GM15510 (cell line): Measurements from ENCODE around the gene CORO2B.

Source experiments
- POLR2A ChIP-seq: IDR thresholded peaks from 3 replicates; pipeline ENCODE4 v1.6.1; 2011; ENCODE audit warnings: borderline replicate concordance; ENCODE audit not compliant: insufficient read length; ENCODE audit errors: extremely low read depth

The CORO2B gene

GRCh38 chr15:68550498-68551295 lies 28.1 kb upstream of the CORO2B start:
- no peak for TF ChIP-seq POLR2A

GRCh38 chr15:68551296-68551635 lies 27.5 kb upstream of the CORO2B start:
- TF ChIP-seq POLR2A, result no peak

GRCh38 chr15:68552344-68552743 lies 26.4 kb upstream of the CORO2B start:
- no peak for TF ChIP-seq POLR2A

- TF ChIP-seq POLR2A, result no peak
Observed at GRCh38 chr15:68552773-68553172, 26.0 kb upstream of the CORO2B start.

- no peak for TF ChIP-seq POLR2A
Observed at GRCh38 chr15:68553314-68553993, 25.3 kb upstream of the CORO2B start.

GRCh38 chr15:68553994-68554720 lies 24.6 kb upstream of the CORO2B start:
- no peak for TF ChIP-seq POLR2A

- TF ChIP-seq POLR2A, result no peak
Observed at GRCh38 chr15:68554721-68555678, 23.8 kb upstream of the CORO2B start.

GRCh38 chr15:68555679-68556037 lies 23.1 kb upstream of the CORO2B start:
- no peak for TF ChIP-seq POLR2A

GRCh38 chr15:68556139-68556990 lies 22.4 kb upstream of the CORO2B start:
- TF ChIP-seq POLR2A, result no peak

- no peak for TF ChIP-seq POLR2A
Observed at GRCh38 chr15:68557469-68558317, 21.1 kb upstream of the CORO2B start.

GRCh38 chr15:68558318-68559305 lies 20.2 kb upstream of the CORO2B start:
- TF ChIP-seq POLR2A, result no peak
